ENCODE measurements around the gene RAP1GAP2.

Gene RAP1GAP2

DNA sequence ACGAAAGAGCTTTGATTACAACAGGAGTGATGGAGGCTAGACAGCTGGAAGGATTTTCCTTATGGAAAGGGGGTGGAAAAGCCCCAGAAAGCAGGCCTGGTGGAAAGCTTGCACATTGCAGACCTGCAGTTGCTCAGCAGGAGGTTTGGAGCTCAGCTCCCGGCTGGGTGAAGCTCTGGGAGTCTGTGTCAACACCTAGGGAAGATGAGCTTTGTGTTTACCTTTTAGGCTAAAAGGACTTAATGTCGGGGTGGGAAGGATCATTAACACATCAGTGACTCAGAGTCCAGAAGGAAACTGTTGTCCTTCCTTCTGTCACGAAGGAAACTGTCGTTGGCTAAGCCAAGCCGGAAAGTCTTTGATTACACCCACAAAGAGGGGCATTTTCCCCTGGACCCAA lies 48.2 kb downstream of the RAP1GAP2 start:
- Histone ChIP-seq H3K4me3 (no peak overlapping the region), H3K27ac (no peak overlapping the region)
- no peak for DNase-seq (ENCODE audit: low spot score)
- no peak for TF ChIP-seq CTCF (IDR thresholded peaks at IDR 0.05)

DNA sequence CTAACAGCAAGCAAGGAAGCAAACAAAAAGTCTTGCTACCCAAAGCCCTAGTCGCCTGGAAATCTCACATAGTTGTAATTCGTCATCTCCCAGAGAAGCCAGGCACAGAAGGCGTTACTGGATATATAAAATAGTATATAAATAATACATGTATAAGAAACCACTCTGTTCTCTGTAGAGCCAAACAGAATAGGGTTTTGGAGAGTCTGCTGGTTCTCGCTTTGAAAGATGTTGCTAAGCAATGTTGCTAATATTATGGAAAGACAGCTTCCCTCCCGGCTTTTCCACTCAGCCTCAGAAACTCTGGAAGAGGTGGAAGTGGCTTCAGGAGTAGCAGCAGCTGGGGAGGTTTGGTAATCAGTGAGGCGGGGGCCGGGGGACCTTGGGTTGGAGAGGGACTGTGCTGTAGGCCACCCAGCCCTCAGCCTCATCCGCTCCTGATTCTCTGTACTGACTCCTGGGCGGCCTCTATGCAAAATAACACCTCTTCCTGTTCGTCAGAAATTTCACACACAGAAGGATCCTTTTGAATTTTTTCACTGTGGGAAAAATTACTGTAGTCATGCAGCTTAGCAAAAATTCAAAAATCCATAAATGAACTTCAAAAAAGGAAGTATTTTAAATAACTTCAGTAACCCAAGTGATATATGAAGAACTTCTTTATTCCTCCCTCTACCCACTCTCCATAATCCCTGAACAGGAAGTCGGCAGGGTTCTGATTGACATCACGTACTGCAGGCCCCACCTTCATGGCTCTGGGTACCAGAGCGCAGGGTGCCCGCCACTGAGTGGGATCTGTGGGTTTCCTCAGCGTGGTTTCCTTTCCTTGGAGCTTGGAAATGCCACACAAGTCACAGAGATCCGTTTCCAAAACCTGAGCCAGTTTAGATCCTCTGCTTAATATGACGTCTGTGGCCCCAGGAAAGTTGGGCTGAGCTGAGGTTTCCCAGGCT lies 51.4 kb downstream of the RAP1GAP2 start:
- Histone ChIP-seq H3K27ac (no peak overlapping the region), H3K4me3 (no peak overlapping the region)
- no peak for DNase-seq (ENCODE audit: low spot score)
- TF ChIP-seq CTCF (IDR thresholded peaks at IDR 0.05), result no peak

GRCh38 chr17:2849327-2849670 lies 53.1 kb downstream of the RAP1GAP2 start:
- TF ChIP-seq CTCF (IDR thresholded peaks at IDR 0.05), result no peak
- no peak for DNase-seq (ENCODE audit: low spot score)
- H3K4me3 ChIP-seq, result no peak overlapping the region
- no peak overlapping the region for H3K27ac ChIP-seq

DNA sequence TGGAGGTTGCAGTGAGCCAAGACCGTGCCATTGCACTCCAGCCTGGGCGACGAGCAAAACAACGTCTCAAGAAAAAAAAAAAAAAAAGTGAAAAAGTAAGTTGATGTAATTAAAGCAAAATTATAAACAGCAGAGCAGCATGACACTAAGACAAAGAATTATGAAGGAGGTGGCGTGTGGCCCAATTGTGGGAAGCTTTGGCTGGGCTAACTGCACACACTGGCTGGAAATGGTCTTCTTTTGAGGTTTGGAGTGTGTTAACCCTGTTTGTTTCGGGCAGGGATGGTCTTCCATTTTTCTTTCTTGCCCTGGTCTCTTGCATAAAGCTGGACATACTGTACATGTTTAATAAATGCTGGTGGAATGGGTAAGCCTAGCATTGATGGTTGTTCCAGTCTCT lies 54.8 kb downstream of the RAP1GAP2 start:
- no peak for TF ChIP-seq CTCF (IDR thresholded peaks at IDR 0.05)
- no peak for DNase-seq (ENCODE audit: low spot score)
- Histone ChIP-seq H3K4me3 (no peak overlapping the region), H3K27ac (no peak overlapping the region)

DNA sequence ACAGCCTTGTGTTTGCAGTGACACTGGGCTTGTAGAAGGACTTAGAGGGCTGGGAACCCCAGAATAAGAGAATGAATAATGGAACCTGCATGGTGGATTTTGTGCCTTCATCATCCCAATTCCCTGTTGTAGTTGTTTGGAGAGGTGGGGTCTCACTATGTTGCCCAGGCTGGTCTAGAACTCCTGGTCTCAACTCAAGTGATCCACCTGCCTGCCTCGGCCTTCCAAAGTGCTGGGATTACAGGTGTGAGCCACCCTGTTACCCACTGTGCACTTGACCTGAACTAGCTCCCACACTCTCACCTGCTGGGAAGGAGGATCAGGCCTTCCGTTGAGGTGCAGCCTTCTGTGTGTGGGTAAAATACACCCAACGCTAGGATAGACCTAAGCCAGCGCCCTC lies 55.4 kb downstream of the RAP1GAP2 start:
- Histone ChIP-seq H3K27ac (no peak overlapping the region), H3K4me3 (no peak overlapping the region)
- TF ChIP-seq CTCF (IDR thresholded peaks at IDR 0.05), result no peak
- DNase-seq (ENCODE audit: low spot score), result no peak

GRCh38 chr17:2852221-2852620 lies 56.0 kb downstream of the RAP1GAP2 start:
- DNase-seq (ENCODE audit: low spot score), result no peak
- H3K4me3 ChIP-seq, result no peak overlapping the region
- TF ChIP-seq CTCF (IDR thresholded peaks at IDR 0.05), result no peak
- H3K27ac ChIP-seq, result peak overlapping the region; percentile 62 to 87

DNA sequence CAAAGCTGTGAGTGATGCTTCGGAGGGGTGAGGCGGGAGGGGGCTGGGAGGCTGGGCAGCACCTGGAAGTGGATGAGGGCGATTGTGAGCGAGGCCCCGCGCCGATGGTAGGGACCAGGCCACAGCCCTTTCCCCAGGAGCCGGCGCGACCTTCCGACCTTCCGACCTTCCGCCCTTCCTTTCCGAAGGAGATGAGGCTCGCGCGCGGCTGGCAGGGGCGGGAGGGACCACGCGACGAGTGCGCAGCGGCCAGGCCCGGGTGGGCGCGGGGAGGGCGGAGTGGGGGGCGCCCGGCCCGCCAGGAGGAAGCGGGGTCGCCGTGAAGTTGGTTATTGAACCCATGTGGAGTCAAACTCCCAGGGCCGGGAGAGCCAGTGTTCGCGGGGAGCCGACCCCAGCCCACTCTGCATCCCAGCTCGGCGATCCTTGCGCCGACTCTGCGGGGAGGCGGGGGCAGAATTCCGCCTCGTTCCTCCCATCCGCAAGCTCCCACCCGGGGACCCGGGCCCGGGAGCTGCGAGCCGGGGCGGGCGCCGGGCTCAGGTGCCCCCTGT lies 56.6 kb downstream of the RAP1GAP2 start:
- DNase-seq (ENCODE audit: low spot score), result no peak
- TF ChIP-seq CTCF (IDR thresholded peaks at IDR 0.05), result no peak
- peak overlapping the region; percentile 88 for H3K4me3 ChIP-seq
- H3K27ac ChIP-seq, result peak overlapping the region; percentile 62 to 87

Data from coronary artery (tissue), 2 donors.